DMS114 treated with DMSO at 0.1 percent for 48 hours (cell line): ENCODE measurements around the gene ADAMTS14.

Experiments used
- DNase-seq: peaks from one replicate; lab custom pipeline; 2025; ENCODE audit not compliant: unreplicated experiment; lab: John Stamatoyannopoulos, UW

Gene ADAMTS14

DNA sequence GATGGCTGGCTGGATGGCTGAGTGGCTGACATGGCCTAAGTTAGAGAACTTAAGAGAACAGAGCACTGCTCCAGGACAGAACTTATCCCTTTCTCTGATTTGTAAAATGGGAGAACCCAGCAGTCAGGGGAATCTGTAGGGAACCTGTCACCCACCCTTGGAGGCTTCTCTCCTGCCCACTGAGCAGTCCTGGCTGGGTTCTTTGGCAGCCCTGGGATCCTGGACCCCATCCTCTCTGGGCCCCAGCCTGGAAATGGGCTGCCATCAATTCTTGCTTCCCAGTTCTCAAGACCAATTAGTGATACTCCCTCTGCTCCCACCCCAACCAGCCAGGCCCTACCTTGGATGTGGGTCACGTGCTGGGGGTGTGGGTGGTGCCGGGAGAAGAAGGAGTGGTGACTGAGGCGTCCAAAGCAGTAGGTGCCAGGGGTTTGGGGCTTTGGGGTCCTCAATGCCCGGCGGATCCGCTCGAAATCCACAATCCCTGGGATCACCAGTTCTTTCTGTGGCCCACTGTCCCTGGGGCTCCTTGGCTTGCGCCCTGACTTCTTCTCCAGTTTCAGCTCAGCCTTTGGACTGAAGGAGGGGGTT, 109.2 kb downstream of the ADAMTS14 start:
- DNase-seq, result no peak

DNA sequence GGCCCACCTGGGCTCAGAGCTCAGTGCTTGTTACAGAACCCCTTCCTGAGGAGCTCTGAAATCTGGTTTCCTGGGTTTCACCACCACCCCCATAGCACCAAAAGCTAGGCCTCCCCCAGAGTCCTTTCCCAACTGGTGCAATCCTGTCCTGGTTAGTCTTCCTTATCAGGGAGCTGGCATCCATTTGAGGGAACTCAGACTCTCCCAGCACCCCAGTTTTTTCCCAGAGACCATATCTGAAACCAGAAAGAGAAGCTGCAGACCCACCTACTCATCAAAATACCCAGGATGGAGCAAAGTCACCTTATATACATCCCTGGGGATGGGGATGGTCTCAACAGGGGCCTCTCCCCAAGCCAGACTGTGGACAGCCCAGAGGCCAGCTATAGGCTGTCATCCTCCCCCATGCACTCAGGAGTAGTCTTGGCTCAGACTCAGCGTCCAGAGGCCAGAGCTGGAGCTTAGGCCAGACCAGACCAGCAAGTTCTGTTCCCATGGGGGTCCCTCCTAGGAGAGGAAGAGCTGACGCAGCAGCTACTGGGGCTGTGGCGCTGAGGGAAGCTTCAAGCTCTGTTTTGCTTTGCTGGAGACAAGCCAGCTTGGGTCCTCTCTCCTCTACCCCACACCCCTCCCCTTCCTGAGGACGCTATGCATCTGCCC, 109.9 kb downstream of the ADAMTS14 start:
- no peak for DNase-seq

DNA sequence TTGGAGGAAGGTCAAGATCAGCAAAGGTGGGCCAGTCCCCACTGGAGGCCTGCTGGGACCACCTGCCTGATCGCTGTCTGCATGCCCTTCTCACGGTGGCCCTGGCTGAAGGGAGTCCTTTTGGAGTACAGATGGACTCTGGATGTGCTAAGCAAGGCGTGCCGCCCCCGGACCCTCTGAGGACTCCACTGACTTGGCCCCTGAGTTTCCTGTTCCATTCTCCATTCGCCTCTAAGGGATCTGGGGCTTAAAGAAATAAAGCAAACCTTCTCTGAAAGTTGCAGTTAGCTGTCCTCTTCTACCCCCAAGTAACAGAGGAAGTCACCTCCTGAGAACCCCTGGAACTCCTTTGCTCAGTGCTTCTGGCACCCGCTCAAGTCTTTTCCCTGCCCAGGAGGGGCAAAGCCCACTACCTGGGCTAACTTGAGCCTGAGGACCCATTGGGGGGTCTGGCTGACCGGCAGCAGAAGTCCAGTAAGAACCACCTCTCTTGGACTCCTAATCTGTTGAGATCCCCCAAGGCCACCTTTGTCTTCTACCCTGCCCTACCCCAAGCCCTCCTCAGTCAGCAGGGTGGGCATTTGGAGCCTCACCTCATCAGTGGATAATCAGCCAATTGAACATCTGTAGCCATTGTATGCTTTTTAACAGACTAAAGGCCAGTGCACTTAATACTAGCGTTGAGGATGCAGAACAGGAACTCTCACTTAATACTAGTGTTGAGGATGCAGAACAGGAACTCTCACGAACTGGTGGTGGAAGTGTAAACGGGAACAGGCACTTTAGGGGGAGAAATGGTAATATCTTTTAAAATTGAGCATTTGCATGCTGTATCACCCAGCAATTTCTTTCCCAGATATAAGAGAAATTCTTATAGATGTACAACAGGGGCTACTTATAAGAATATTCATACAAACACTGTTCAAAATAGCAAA, 110.7 kb downstream of the ADAMTS14 start:
- no peak for DNase-seq

DNA sequence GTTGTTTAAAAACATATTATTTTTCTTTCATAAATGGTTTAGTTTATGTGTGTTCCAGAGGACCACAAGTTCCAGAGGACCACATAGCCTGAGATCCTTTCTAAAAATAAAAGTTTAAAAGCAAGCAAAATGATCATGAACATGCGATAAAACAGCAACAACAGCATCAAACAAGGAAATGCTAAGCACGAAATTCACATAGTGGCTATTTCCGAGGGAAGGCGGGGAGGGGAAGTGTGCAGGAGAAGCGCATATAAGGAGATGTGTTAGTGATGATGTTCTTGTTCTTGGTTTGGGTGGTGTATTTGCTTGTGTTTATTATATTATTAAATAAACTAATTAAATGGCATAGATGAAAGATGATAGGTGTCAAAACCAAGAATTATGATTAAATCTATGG, 111.7 kb downstream of the ADAMTS14 start:
- DNase-seq, result no peak

DNA sequence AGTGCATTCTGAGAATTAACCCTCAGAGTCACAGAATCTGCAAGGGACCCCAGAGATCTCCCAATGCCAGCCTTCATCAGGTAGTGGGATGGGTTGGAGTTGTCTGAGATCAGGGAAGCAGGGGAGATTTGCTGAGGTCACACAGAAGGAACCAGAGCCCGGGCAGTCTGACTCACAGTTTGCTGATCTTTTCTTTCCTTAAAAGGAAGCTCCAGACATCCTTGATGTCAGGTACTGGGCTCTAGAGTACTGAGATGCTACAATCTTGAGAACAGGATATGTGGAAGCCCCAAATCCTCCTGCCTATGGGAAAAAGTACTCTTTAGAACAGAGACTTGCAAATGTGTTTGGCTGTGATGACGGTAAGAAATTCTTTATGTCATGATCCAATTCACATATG, 112.2 kb downstream of the ADAMTS14 start:
- DNase-seq, result no peak

DNA sequence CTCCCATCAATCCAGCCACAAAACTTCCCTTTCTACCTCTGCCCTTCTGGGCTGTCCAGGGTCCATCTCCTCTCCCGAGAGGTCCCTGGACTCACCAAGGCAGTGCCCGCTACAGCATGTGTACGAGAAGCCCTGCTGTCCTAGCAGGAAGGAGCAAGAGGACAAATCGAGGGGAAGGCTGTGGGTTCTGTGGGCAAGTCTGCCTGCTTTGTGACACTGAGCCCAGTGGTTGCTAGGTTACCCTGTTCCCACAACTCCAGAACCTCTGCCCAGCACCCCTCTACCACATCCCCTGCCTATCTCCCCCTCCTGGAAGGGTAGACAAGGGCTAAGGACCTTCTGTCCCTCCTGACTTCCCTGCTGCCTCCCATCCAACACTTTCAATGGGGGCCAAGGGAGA, 112.9 kb downstream of the ADAMTS14 start, which contains the start of gene TBATA:
TBATA (minus strand) TSS at position 188 of the 400 bp plus-strand sequence. CDS start 1,998 bp downstream, outside the sequence.
- no peak for DNase-seq

DNA sequence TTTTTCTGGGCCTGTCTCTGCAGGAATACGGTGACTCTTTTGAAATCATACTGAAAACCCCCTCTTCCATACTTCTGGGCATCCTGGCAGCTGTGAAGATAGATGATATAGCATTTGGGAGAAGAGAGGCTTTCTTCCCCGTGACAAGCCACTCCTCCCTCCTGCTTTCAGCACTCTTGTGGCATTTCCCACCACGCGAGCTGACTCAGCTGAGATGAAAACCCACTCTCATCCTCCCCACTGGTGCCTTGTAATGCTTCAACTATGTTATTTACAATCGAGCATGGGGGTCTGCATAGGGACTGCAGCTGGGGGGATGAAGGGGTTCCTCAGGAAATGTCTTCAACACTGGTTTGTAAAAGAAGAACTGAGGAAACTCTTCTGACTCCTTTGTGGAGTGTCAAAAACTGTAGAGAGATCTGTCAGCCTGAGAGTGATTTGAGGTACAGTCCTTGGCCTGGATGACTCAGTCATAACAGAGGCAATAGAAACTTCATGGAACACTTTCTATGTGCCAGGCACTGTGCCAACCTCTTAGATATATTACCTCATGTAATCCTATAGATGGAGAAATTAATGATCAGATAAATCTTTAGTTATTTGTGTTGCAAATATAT, 114.6 kb downstream of the ADAMTS14 start:
- DNase-seq, result no peak

DNA sequence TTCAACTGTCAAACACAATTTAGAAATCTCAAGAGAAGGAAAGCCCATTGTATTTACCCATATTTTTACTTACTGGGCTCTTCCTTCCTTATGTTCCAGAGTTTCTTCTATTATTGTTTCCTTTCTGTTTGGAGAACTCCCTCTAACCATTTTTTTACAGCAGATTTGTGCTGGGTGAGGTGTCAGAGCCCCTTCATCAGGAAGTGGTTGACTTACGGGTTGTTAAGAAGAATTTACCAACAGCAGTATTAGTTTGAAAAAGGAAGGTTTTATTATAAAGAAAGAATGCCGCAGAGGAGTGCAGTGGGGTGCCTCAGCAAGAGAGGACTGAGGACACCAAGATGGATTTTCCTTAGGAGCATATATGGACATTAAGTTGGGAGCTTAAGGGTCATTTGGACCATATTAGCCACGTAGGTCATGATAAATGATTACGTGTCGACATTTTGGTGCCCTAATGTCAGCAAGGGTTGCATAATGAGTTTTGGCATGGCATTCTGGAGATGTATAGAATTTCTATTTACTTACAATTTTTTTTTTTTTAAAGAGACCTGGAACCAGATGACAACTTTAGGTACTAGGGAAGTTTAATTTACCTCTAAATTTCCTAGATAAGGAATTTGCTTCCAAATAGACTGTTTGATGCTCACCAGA, 119.2 kb downstream of the ADAMTS14 start:
- DNase-seq, result no peak

DNA sequence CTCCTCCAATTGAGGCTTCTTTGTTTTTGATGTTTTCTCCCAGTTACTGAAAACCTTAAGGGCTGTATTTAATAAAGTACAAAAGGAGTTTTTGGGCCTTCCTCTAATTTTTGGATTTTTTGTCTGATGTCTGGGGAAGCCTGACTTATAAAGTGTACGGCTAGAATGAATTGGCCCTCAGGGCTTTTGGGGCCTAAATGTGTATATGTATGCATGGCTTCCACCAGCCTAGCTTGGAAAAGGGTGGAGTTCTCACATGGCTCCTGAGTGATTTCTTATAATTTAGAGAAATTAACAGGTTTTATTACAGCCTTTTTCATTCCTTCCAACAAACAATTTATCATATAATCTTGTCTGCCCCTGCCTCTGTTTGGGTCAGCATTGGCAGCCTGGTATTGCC, 123.3 kb downstream of the ADAMTS14 start:
- no peak for DNase-seq

DNA sequence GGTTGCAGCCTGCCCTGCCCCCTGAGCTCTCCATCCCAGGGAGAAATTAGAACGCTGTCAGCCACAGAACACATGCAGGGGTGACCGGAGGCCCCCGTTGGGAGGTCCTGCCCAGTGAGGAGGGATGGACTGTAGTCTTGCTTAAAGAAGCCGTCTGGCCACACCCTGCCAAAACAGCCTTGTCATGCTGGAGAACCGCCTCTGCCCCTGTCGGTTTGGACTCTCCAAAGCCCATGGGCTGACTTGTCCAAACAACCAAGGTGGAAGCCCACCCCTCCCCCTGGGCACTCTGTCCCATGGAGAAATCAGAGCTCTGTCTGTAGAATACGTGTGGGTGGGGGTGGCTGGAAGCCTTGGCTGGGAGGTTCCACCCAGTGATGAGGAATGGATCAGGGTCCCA, 125.5 kb downstream of the ADAMTS14 start:
- DNase-seq, result no peak

DNA sequence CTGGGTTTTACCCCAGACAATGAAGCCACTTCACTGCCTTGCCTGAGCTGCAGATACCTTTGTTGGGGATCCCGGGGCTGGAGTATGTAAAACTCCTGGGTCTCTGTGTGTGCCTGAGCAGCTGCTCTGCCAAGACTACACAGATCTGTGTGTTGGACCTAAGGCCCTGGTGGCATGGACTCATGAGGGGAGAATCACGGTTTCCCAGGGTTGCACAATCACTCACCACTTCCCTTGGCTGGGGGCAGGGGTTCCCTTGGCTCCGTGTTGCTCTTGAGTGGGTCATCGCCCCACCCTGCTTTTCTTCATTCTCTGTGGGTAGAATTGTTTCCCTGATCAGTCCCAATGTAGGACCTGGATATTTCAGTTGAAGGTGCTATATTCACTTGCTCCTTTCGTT, 126.8 kb downstream of the ADAMTS14 start:
- no peak for DNase-seq

DNA sequence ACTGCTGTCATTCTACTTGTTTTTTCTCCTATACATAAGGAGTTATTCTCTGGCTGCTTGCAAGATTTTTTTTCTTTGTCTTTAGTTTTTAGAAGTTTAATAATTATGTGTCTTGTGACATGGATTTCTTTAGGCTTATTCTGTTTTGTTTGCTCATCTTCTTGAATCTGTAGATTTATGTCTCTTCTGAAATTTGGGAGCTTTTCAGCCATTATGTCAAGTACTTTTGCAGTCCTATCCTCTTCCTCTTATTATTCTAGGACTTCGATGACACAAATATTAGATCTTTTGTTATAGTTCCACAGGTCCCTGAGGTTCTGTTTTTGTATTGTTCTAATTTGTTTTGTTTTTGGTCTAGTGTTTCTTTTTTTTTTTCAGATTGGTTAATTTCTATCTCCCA, 129.5 kb downstream of the ADAMTS14 start:
- DNase-seq, result no peak

DNA sequence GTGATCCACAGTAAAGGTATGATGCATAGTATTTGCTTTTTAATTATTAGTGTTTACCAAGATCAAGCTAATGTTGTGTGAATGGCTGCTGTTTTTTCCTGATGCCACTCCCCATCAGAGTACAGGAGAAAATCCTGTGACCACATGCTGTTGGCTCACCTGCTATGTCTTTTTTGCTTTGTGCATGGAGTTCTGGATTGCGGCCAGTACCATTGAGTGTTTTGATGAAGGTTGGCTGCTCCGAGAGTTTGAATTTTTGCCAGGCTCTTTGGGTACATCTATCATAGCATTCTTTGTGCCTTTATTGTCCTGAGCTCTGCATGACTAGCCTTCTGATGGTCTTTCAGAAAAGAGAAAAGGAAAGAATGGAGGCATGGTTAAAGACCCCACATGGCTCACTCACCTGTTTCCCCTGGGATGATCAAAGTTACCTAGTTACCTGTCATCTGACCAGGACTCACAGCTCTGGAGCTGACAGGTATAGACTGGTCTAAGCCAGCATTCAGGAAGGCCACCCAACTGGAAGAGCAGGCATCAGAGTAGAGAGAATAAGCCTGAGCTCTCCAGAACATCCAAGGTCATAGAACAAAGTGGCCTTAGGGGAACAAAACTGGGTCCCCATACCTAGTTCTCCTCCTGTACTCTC, 131.6 kb downstream of the ADAMTS14 start:
- no peak for DNase-seq

DNA sequence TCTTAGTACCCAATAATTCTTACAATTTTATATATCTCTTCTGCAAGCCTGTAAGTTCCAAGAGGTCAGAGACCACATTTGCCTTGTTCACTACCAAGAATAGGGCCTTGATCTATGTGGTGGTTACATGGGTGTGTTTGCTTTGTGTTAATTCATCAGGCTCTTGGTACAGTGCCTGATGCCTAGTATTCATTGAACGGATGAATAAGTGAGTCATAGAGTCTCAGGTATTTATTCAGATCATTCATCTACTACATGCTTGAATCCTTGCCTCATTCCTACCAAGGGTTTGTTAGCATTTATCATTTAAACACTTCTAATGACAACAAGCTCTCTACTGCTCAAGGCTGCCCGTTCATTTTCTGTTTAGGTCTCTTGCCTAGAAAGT, 132.1 kb downstream of the ADAMTS14 start:
- DNase-seq, result no peak

DNA sequence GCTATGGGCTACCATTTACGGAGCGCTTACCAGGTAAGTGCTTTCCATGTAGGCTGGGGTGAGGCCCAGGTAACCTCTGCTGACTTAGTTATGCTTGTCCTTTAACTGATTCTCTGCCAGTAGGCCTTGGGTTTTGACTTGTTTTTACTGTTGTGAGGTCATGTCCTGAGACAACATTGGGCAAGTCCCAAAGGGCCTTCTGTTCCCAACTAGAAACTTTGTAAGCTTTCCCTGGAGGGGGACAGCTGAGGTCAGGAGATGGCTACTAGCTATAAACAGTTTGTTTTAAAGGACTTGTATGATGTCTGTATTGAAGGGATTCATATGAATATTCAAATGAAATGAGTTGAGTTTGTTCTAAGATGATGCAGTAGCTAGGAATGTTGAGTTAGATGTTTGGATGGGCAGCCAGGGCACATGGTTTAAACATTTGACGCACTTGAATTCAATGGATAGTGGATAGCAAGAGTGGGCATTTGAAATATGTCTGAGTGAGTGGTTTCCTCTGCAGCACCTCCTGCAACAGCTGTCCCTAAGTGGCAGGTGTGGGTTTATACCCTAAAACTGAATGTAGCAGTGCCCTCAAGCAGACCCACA, 133.4 kb downstream of the ADAMTS14 start:
- DNase-seq, result no peak

DNA sequence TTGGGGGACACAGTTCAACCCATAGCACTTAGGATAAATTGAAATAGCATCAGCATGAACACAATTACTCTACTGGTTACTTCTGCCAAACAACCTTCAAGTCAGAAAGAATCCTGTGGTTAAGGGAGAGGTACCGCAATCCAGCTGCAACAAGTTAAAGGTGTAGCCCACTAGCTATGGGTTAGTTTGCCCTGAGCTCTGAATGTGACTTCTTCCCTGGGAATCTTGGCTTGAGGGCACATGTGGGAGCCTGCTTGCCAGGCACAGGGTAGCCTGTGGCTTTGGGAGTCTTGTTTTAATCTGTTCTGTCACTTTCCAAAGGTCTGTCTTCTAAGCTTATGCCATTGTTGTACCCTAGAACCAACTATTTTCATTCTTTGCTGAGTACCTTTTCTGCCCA, 134.5 kb downstream of the ADAMTS14 start:
- no peak for DNase-seq

DNA sequence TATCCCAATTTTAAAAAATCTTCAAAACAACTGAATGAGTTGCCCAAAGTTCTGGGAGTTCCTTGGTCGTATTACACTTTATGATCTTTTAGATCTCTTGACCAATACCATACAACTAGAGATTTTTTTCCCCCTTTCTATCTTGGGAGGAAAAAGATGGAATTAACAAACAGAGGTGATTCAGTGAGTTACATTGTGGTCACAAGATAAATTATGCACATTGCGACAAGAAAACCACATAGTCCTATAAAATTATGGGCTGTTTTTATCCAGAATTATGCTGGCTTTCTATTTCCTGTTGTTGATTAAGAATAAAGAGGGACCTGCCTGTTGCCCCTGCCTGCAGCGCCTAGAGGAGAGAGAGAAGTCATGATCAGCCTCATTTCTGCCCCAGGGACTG, 135.2 kb downstream of the ADAMTS14 start:
- no peak for DNase-seq

DNA sequence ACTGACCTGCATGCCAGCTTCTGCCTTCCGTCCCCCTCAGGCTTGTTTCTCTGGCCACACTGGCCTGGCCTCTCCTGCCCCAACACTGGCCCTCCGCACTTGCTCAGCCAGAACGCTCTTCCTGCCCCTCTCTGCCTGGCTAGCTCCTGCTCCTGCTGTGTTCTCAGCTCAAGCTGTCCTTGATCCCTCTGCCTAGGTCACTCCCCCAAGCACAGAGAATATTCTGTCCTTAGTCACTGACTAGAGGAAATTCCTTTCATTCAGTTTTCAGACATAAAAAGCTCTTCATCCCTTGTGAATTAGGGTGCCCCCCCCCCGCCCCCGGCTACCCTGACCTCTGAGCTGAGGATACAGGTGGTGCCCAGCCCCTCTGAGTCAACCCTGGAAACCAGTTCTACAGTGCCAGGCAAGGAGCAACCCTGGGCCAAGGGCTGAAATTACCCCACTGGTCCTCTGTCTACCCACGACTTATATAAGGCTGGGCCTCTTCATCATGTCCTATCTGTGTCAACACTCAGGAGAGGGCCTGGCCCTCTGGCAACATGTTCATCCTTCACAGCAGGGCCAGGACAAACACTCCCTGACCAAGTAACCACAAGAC, 136.8 kb downstream of the ADAMTS14 start:
- no peak for DNase-seq

DNA sequence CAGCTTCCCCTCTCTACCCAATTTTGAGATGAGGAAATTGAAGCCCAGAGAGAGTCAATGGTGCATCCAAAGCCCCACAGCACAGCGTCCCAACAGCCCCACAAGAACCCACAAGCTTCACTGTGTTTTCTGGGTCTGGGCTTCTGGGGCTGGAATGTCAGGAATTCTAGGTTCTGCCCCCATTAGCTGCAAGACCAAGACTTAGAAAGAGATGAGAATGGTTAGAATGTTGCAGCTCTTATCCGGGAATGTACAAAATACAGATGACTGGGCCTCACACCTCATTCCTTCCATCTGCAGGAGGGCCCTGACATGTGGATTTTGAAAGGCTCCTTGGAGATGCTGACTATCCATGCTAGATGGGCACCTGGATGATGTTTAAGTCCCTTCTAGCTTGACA, 137.4 kb downstream of the ADAMTS14 start:
- no peak for DNase-seq

DNA sequence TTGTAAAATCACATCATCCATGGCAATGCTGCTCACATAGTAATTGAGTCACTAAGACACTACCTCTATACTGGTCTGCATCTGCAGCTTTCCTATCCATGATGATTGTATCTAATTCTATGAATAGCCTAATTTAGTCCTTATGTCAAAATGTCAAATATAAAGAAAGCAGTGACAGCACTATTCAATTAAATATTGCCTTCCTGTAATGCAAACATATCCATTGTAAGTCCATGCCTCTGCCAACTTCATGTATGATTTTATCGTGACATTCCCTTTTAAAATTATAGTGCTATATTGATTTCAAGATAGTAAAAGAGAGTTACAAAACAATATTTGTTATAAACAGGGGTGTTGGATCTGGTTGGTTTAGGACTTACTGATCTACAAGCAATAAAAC, 138.7 kb downstream of the ADAMTS14 start:
- DNase-seq, result no peak
